GM13977 (cell line): ENCODE data around the gene IKZF3.

ENCODE experiments used
- DNase-seq: peaks from one replicate; pipeline ENCODE4 v3.0.0; 2012; ENCODE audit warnings: low spot score
- in situ Hi-C: fragments of 300-500 bp; cut with MboI; formaldehyde crosslinking; loops from one replicate; pipeline ENCODE4 v1.12.0; 2022; ENCODE audit warnings: low sequenced_read_pairs, low pct_unique_long_range_greater_than_20kb, mixed read lengths, inconsistent platforms; ENCODE audit not compliant: unreplicated experiment
- TF ChIP-seq, protein P1 (sequence below): IDR thresholded peaks from 2 replicates; pipeline ENCODE4 v1.5.1; 2012; ENCODE audit warnings: mild to moderate bottlenecking, control low read depth; ENCODE audit not compliant: insufficient read depth; ENCODE audit errors: extremely low read depth, missing control alignments

Gene IKZF3

DNA sequence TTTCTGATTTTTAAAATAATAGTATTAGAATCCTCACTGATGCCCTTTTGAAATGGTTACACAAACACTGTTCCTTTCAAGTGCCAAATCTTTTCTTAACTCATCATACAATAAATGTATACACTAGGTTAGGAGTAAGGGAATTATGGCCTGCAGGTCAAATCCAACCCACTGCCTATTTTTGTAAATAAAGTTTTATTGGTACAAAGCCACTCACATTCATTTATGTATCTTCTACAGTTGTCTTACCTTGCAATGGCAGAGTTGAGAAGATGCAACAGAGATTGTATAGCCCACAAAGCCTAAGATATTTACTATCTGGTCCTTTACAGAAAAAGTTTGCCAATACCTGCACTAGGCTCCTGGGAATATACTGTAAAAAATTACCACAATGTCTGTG is 47.8 kb downstream of the IKZF3 start:
- no peak for DNase-seq
- TF ChIP-seq, protein P1, sequence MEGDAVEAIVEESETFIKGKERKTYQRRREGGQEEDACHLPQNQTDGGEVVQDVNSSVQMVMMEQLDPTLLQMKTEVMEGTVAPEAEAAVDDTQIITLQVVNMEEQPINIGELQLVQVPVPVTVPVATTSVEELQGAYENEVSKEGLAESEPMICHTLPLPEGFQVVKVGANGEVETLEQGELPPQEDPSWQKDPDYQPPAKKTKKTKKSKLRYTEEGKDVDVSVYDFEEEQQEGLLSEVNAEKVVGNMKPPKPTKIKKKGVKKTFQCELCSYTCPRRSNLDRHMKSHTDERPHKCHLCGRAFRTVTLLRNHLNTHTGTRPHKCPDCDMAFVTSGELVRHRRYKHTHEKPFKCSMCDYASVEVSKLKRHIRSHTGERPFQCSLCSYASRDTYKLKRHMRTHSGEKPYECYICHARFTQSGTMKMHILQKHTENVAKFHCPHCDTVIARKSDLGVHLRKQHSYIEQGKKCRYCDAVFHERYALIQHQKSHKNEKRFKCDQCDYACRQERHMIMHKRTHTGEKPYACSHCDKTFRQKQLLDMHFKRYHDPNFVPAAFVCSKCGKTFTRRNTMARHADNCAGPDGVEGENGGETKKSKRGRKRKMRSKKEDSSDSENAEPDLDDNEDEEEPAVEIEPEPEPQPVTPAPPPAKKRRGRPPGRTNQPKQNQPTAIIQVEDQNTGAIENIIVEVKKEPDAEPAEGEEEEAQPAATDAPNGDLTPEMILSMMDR: no peak
- in situ Hi-C loops: no loop called here

DNA sequence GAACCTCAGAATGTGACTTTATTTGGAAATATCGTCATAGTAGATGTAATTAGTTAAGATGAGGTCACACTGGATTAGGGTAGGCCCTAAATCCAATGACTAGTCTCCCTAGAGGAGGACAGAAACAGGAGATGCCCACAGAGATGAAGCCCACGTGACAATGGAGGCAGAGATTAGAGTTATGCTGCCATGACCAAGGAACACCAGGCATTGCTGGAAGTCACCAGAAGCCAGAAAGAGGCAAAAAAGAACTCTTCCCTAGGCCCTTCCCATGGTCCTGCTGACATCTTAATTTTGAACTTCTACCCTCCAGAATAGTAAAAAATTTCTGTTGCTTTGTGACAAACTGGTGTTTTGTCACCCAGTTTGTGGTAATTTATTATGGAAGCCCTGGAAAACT is 49.6 kb downstream of the IKZF3 start:
- TF ChIP-seq, protein P1: no peak
- in situ Hi-C loops: no loop called here
- DNase-seq: no peak

DNA sequence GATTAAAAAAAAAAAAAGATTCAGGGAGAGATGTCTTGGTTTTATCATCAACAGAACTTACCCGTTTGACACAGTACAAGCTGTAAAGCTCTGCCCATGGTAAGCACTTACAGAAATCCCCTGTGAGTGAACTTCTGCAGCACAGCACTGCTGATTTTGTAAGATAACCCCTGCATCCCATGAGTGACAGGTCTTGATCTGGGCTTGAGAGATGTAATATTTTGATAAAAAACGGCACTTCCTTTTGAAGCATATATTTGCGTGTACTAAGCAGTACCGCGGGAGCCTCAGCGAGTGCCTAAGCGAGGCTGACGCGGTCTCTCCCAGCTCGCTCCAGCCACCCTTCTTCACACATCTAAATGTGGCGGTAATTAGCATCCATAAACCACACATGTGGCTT is 50.5 kb downstream of the IKZF3 start:
- in situ Hi-C loops: no loop called here
- TF ChIP-seq, protein P1: no peak
- no peak for DNase-seq

DNA sequence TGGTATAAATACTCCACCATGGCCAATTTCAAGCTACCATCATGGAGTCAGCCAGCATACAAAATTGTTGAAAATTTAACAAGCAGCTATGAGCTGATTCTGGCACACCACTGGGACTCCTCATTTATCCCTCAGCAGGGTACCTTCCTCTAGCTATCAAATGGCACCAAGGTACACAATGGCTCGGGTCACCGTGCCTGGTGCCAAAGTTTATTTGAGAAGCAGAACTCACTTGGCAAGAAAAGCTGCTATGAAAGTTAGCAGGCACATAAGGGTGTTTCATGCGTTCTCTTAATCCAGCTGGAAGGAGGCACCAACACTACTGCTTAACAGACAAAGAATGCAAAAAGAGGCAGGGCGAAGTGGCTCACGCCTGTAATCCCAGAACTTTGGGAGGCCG is 51.6 kb downstream of the IKZF3 start:
- no peak for DNase-seq
- TF ChIP-seq, protein P1: no peak
- in situ Hi-C loops: no loop called here

DNA sequence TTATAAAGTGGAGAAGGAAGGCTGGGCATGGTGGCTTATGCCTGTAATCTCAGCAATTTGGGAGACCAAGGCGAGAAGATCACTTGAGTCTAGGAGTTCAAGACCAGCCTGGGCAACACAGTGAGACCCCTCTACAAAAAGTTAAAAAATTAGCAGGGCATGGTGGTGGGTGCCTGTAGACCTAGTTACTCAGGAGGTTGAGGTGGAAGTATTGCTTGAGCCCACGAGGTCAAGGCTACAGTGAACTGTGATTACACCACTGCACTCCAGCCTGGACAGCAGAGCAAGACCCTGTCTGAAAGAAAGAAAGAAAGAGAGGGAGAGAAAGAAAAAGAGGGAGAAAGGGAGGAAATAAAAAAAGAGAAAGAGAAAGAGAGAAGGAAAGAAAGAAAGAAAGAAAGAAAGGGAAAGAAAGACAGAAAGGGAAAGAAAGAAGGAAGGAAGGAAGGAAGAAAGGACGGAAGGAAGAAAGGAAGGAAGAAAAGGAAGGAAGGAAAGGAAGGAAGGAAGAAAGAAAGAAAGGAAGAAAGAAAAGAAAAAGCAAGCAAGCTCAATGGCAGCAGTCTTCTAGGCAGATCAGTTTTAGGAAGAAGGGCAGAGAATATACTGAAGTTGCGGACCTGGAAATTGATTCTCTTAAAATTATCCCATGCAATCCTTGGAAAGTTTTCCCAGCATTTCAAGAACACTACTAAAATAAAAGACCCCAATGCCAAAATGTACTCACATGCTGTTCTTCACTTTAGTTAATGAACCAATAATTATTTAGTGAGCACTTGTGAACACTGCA is 53.0 kb downstream of the IKZF3 start:
- in situ Hi-C loops: no loop called here
- TF ChIP-seq, protein P1: no peak
- no peak for DNase-seq

DNA sequence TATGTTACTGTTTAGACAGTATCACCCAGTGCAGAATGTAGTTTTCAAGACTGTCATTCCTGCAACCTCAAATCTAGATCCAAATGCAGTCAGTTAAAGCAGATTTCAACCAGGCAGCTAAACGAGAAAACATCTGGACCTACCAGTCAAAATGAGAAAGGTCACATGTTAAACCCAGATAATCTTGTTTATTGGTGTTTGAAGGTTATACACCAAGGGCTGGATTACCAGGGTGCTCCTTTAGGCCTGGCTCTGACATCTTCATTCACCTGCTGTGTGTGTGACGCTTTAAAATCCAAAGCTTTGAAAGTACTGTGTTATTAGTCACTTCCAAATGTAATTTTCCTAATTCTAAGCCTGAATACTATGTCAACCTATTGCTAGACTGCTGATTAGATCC is 54.9 kb downstream of the IKZF3 start:
- TF ChIP-seq, protein P1: no peak
- in situ Hi-C loops: no loop called here
- no peak for DNase-seq
